HepG2 (cell line): ENCODE data around the gene SNN. TPM values are rescaled to one million over a fixed set of nuclear protein-coding genes. Genes with fewer than 3 reads are reported as not detected.

Experiments used
- ARID2 ChIP-seq: sonication (generic); formaldehyde crosslinking; IDR thresholded peaks from 2 replicates; pipeline ENCODE4 v1.8.1; 2022; ENCODE audit warnings: mild to moderate bottlenecking, missing genetic modification reagents, borderline replicate concordance
- DNMT3B ChIP-seq: conservative IDR thresholded peaks from 2 replicates; pipeline ENCODE4 v1.6.1; 2016; ENCODE audit warnings: missing biosample characterization, control low read depth
- ELF1 ChIP-seq: sonication (generic); formaldehyde crosslinking; IDR thresholded peaks from 2 replicates; pipeline ENCODE4 v1.4.0; 2020; ENCODE audit warnings: missing genetic modification reagents
- FOSL2 ChIP-seq: sonication (generic); formaldehyde crosslinking; IDR thresholded peaks from 2 replicates; pipeline ENCODE4 v1.4.0; 2020; ENCODE audit warnings: missing genetic modification reagents
- FOXA3 ChIP-seq: IDR thresholded peaks from 2 replicates; pipeline ENCODE4 v1.6.1; 2016; ENCODE audit warnings: missing genetic modification reagents, missing compliant biosample characterization
- MXI1 ChIP-seq: IDR thresholded peaks from 3 replicates; pipeline ENCODE4 v1.6.1; 2012; ENCODE audit warnings: low read depth, low read length, inconsistent platforms, borderline replicate concordance
- NCOR1 ChIP-seq: fragments of 200-600 bp; sonication (generic); IDR thresholded peaks from 2 replicates; pipeline ENCODE4 v1.7.0; 2017; ENCODE audit warnings: antibody characterized with exemption, low read length, borderline replicate concordance
- SALL1 ChIP-seq: sonication (generic); formaldehyde crosslinking; IDR thresholded peaks from 2 replicates; pipeline ENCODE4 v1.8.0; 2022; ENCODE audit warnings: mild to moderate bottlenecking, missing genetic modification reagents
- SATB2 ChIP-seq: sonication (generic); formaldehyde crosslinking; IDR thresholded peaks from 2 replicates; pipeline ENCODE4 v1.5.0; 2020; ENCODE audit warnings: missing genetic modification reagents
- SOX5 ChIP-seq: IDR thresholded peaks from 2 replicates; pipeline ENCODE4 v1.6.1; 2016; ENCODE audit warnings: borderline replicate concordance
- ZNF224 ChIP-seq: sonication (generic); formaldehyde crosslinking; IDR thresholded peaks from 2 replicates; pipeline ENCODE4 v1.5.0; 2020; ENCODE audit warnings: mild to moderate bottlenecking, missing genetic modification reagents
- ZNF44 ChIP-seq: sonication (generic); formaldehyde crosslinking; IDR thresholded peaks from 2 replicates; pipeline ENCODE4 v1.5.1; 2020; ENCODE audit warnings: mild to moderate bottlenecking, missing genetic modification reagents
- ZNF547 ChIP-seq: sonication (generic); formaldehyde crosslinking; IDR thresholded peaks from 2 replicates; pipeline ENCODE4 v1.5.1; 2020; ENCODE audit warnings: mild to moderate bottlenecking, missing genetic modification reagents
- ZNF598 ChIP-seq: sonication (generic); formaldehyde crosslinking; IDR thresholded peaks from 2 replicates; pipeline ENCODE4 v1.5.1; 2020; ENCODE audit warnings: mild to moderate bottlenecking, missing genetic modification reagents, borderline replicate concordance
- ZNF629 ChIP-seq: sonication (generic); formaldehyde crosslinking; conservative IDR thresholded peaks from 2 replicates; pipeline ENCODE4 v1.5.0; 2020; ENCODE audit warnings: missing genetic modification reagents
- ZNF644 ChIP-seq: IDR thresholded peaks from 2 replicates; pipeline ENCODE4 v1.6.1; 2016; ENCODE audit warnings: low read depth
- polyA plus RNA-seq, 8 experiments: library from polyadenylated mRNA; depleted of rRNA in 3 of 8; stranded (reverse) in 7 of 8; unstranded in 1 of 8; fragments of >200 nt; fragmentation: Illumina TruSeq in 4 of 8; extraction: Trizol in 4 of 8; gene quantifications; 2 replicates each; pipeline versions ENCODE4 v1.2.1 to v1.2.3, GENCODE V29; 2011 to 2016; ENCODE audit warnings: low read depth in 4 of 8, missing spikeins in 1 of 8, mixed read lengths in 1 of 8; ENCODE audit not compliant: insufficient read depth in 1 of 8
- total RNA-seq, 5 experiments: library from RNA; depleted of rRNA; stranded (reverse); fragments of >200 nt; fragmentation: Illumina TruSeq; extraction: Trizol; gene quantifications; 2 replicates each; pipeline ENCODE4 v1.2.3, GENCODE V29; 2016; ENCODE audit warnings: low read depth in 1 of 5
- TF ChIP-seq, protein P1 (sequence below): sonication (generic); formaldehyde crosslinking; IDR thresholded peaks from 2 replicates; pipeline ENCODE4 v1.5.1; 2020; ENCODE audit warnings: mild to moderate bottlenecking, missing genetic modification reagents, moderate library complexity
- TF ChIP-seq, protein P2 (sequence below): sonication (generic); formaldehyde crosslinking; IDR thresholded peaks from 2 replicates; pipeline ENCODE4 v1.5.0; 2020; ENCODE audit warnings: mild to moderate bottlenecking, missing genetic modification reagents, moderate library complexity
- TF ChIP-seq, protein P3 (sequence below): sonication (generic); formaldehyde crosslinking; IDR thresholded peaks from 2 replicates; pipeline ENCODE4 v1.4.0; 2020; ENCODE audit warnings: missing genetic modification reagents

Gene SNN
- total and polyA plus RNA-seq, 2 of the 13 experiments (the other 11 are each of a cell fraction or from before 2014, with no cell fraction given): 5.2 to 8.4 TPM

DNA sequence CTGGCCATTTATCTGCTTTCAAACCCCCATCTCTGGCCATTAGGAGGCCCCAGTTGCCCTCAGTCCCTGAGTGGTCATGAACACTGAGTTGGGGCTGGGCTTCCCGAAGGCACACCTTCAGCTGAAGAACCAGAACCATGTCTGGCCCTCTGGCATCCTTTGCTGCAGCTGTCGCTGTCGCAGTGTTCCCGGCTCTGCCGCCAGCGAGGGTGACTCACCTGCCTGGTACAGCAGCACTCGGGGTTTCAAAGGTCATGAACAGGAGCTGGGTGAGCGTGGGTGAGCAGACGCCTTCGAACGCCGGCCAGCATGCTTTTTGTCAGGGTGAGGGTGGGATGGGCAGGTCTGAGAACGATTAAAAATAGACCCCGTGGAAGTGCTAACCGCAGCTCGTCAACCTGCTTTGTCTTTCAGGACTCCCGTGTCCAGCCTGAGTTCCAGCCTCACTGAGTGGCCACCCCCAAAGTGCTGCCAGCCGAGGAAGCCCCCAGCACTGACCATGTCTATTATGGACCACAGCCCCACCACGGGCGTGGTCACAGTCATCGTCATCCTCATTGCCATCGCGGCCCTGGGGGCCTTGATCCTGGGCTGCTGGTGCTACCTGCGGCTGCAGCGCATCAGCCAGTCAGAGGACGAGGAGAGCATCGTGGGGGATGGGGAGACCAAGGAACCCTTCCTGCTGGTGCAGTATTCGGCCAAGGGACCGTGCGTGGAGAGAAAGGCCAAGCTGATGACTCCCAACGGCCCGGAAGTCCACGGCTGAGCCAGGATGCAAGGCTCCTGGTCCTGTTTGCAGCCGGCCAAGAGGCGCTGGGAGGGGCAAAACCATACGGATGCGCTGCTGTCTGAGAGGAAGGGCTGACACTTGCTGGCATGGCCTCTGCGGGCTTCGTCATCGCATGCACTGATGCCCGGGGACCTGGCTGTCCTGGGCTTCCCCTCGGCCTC is 7.6 kb downstream of the SNN start (continued):
- TF ChIP-seq ZNF224: peak; percentile 84; the same call in 1 of the 2 replicates
- TF ChIP-seq, protein P1, sequence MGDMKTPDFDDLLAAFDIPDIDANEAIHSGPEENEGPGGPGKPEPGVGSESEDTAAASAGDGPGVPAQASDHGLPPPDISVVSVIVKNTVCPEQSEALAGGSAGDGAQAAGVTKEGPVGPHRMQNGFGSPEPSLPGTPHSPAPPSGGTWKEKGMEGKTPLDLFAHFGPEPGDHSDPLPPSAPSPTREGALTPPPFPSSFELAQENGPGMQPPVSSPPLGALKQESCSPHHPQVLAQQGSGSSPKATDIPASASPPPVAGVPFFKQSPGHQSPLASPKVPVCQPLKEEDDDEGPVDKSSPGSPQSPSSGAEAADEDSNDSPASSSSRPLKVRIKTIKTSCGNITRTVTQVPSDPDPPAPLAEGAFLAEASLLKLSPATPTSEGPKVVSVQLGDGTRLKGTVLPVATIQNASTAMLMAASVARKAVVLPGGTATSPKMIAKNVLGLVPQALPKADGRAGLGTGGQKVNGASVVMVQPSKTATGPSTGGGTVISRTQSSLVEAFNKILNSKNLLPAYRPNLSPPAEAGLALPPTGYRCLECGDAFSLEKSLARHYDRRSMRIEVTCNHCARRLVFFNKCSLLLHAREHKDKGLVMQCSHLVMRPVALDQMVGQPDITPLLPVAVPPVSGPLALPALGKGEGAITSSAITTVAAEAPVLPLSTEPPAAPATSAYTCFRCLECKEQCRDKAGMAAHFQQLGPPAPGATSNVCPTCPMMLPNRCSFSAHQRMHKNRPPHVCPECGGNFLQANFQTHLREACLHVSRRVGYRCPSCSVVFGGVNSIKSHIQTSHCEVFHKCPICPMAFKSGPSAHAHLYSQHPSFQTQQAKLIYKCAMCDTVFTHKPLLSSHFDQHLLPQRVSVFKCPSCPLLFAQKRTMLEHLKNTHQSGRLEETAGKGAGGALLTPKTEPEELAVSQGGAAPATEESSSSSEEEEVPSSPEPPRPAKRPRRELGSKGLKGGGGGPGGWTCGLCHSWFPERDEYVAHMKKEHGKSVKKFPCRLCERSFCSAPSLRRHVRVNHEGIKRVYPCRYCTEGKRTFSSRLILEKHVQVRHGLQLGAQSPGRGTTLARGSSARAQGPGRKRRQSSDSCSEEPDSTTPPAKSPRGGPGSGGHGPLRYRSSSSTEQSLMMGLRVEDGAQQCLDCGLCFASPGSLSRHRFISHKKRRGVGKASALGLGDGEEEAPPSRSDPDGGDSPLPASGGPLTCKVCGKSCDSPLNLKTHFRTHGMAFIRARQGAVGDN (CRISPR knock-in tag): peak; percentile 98
- peak; percentile 56; the same call in 1 of the 2 replicates for TF ChIP-seq NCOR1
- peak; percentile 98 for TF ChIP-seq FOSL2
- TF ChIP-seq DNMT3B (CRISPR knock-in tag): no peak
- no peak for TF ChIP-seq ZNF44 (CRISPR knock-in tag)
- no peak for TF ChIP-seq SATB2 (CRISPR knock-in tag)
- TF ChIP-seq ZNF598 (CRISPR knock-in tag): peak; percentile 88; the same call in 1 of the 2 replicates
- peak; percentile 47; the same call in 1 of the 2 replicates for TF ChIP-seq SOX5 (CRISPR knock-in tag)
- peak; percentile 52; the same call in 1 of the 2 replicates for TF ChIP-seq ZNF644 (CRISPR knock-in tag)
- TF ChIP-seq, protein P2, sequence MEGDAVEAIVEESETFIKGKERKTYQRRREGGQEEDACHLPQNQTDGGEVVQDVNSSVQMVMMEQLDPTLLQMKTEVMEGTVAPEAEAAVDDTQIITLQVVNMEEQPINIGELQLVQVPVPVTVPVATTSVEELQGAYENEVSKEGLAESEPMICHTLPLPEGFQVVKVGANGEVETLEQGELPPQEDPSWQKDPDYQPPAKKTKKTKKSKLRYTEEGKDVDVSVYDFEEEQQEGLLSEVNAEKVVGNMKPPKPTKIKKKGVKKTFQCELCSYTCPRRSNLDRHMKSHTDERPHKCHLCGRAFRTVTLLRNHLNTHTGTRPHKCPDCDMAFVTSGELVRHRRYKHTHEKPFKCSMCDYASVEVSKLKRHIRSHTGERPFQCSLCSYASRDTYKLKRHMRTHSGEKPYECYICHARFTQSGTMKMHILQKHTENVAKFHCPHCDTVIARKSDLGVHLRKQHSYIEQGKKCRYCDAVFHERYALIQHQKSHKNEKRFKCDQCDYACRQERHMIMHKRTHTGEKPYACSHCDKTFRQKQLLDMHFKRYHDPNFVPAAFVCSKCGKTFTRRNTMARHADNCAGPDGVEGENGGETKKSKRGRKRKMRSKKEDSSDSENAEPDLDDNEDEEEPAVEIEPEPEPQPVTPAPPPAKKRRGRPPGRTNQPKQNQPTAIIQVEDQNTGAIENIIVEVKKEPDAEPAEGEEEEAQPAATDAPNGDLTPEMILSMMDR (CRISPR knock-in tag): peak; percentile 57
- TF ChIP-seq ELF1 (CRISPR knock-in tag): peak; percentile 43; the same call in 1 of the 2 replicates
- peak; percentile 63; the same call in 1 of the 2 replicates for TF ChIP-seq ZNF547 (CRISPR knock-in tag)
- TF ChIP-seq ARID2 (CRISPR knock-in tag): 0 out of 2 replicates have a peak, but pooled peaks have one; percentile 52
- TF ChIP-seq, protein P3, sequence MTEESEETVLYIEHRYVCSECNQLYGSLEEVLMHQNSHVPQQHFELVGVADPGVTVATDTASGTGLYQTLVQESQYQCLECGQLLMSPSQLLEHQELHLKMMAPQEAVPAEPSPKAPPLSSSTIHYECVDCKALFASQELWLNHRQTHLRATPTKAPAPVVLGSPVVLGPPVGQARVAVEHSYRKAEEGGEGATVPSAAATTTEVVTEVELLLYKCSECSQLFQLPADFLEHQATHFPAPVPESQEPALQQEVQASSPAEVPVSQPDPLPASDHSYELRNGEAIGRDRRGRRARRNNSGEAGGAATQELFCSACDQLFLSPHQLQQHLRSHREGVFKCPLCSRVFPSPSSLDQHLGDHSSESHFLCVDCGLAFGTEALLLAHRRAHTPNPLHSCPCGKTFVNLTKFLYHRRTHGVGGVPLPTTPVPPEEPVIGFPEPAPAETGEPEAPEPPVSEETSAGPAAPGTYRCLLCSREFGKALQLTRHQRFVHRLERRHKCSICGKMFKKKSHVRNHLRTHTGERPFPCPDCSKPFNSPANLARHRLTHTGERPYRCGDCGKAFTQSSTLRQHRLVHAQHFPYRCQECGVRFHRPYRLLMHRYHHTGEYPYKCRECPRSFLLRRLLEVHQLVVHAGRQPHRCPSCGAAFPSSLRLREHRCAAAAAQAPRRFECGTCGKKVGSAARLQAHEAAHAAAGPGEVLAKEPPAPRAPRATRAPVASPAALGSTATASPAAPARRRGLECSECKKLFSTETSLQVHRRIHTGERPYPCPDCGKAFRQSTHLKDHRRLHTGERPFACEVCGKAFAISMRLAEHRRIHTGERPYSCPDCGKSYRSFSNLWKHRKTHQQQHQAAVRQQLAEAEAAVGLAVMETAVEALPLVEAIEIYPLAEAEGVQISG (CRISPR knock-in tag): no peak
- TF ChIP-seq MXI1: peak; percentile 69; the same call in 1 of the 3 replicates
- TF ChIP-seq SALL1 (CRISPR knock-in tag): peak; percentile 91
- TF ChIP-seq FOXA3 (CRISPR knock-in tag): peak; percentile 58; the same call in 1 of the 2 replicates
- peak; percentile 36; the same call in 1 of the 2 replicates for TF ChIP-seq ZNF629 (CRISPR knock-in tag)
